T-helper 1 cell treated with Interleukin-12 subunit alpha and Interleukin-12 subunit beta and Interleukin-4 antibody, amounts not matched to agents 30 μg/mL and 1 μg/mL, for 36 hours (primary cell): ENCODE data around the gene OR56A3.
"Not testable (repeated sequence)": the region's sequence is repeated elsewhere in the genome, so short reads cannot be mapped to it uniquely, and the experiment has no call there.

Experiments
- H3K27ac Mint-ChIP-seq: one replicate; pipeline ENCODE4 v1.8.0; 2021; ENCODE audit warnings: mild to moderate bottlenecking, mixed read lengths
- H3K27me3 Mint-ChIP-seq: one replicate; pipeline ENCODE4 v1.8.0; 2021; ENCODE audit warnings: low read depth, mixed read lengths
- H3K36me3 Mint-ChIP-seq: one replicate; pipeline ENCODE4 v1.8.0; 2021; ENCODE audit warnings: low read depth, mixed read lengths
- H3K4me1 Mint-ChIP-seq: one replicate; pipeline ENCODE4 v1.8.0; 2021; ENCODE audit warnings: low read depth, mixed read lengths
- H3K4me3 Mint-ChIP-seq: one replicate; pipeline ENCODE4 v1.8.0; 2021; ENCODE audit warnings: mild to moderate bottlenecking, moderate library complexity, mixed read lengths
- H3K9me3 Mint-ChIP-seq: one replicate; pipeline ENCODE4 v1.8.0; 2021; ENCODE audit warnings: mixed read lengths

The OR56A3 gene

DNA sequence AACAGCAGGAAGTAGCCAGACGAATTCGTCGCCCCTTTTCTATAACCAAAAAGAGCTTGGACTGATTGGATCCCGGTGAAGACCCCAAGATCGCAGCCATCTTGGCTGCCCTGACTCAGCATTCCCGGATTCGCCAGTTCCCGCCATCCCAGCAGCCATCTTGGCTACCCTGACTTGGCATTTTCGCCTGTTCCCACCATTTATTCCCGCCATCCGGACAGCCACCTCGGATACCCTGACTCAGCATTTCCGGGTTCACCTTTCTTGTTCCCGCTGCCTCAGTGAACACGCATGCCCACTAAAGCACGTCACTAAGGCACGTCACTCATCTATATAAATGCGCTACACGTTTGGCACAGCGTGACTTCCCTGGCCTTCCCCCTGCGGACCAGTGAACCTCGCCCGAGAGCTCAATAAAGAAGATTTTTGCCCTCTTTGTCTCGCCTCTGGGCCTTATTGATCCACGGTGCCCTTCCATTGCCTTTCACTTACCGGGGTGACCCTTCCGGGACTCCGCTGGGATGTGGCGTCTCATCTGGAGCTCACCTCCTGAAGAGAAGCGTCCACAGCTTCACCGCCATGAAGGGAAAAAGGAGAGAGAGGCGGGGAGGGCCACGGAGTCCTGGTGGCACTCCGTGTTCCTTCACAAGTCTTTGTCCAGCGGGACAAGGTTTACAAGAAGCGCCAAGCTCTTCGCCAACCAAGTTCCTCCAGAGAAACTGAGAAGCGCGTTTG lies 4.0 kb upstream of the OR56A3 start:
- H3K4me1 Mint-ChIP-seq, result no peaks in the 10 kb centered on the region
- peaks cover 5% of the 10 kb centered on the region for H3K27me3 Mint-ChIP-seq
- peaks cover 8% of the 10 kb centered on the region for H3K9me3 Mint-ChIP-seq
- no peaks in the 10 kb centered on the region for H3K36me3 Mint-ChIP-seq
- no peak overlapping the region for H3K4me3 Mint-ChIP-seq
- no peak overlapping the region for H3K27ac Mint-ChIP-seq

DNA sequence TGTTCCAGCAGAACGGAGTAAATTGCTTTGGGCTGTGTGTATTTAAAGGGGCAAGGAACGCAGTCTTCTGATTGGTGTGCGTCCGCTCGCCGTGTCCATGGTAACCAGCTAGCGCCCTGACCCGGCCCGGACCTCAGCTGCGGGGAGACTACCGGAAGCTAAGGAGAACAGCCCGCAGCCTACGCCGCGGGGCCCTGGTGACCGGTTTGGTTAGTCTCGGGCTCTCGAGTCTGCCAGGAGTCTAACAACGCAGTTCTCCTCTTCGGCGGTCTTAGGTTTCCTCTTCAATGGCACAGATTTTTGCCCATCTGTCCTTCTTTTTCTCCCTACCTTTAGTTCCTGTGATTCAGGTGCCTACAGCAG lies 3.5 kb upstream of the OR56A3 start:
- Mint-ChIP-seq H3K4me3 (no peak overlapping the region), H3K36me3 (no peaks in the 10 kb centered on the region), H3K9me3 (peaks cover 8% of the 10 kb centered on the region), H3K4me1 (no peaks in the 10 kb centered on the region), H3K27me3 (peaks cover 5% of the 10 kb centered on the region), H3K27ac (no peak overlapping the region)

DNA sequence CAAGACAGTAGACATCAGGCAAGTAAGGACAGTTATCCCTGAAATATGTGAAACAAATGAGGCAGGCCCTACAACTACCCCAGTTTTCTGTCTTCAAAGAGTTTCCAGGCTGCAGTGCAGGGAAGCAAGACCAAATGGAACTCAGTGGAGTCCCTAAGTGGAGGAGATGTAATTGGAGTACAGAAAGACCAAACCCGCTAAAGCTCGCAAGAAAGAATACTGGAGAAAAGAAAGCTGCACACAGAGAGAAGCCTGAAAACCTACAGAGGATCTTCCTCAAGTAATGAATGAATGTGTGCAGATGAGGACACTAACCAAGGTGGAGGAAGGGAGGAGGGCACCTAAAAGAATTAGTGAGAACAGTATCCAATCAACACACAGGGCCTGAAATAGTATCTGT lies 1.3 kb upstream of the OR56A3 start:
- H3K27me3 Mint-ChIP-seq, result peaks cover 5% of the 10 kb centered on the region
- H3K4me1 Mint-ChIP-seq, result no peaks in the 10 kb centered on the region
- H3K27ac Mint-ChIP-seq, result no peak overlapping the region
- no peak overlapping the region for H3K4me3 Mint-ChIP-seq
- H3K36me3 Mint-ChIP-seq, result no peaks in the 10 kb centered on the region
- peaks cover 8% of the 10 kb centered on the region for H3K9me3 Mint-ChIP-seq

DNA sequence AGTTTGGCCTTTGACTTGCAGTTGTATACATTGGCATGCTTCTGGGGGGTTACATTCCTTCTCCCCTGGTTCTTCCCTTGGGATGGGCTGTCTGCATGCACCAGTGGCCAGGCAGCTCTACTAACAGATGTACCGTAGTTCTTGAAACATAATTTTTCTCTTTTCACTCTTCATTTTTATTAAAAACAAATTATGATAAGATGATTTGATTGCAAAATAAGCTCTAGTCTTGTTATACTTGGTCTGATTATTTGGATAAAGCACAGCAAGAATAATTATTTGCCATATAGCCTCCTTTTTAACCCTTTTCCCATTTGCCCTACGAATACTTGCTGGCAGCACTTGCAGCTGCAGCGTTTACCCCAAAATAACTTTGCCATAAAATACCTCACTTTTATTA lies 13.5 kb downstream of the OR56A3 start:
- Mint-ChIP-seq H3K27ac (no peak overlapping the region), H3K4me3 (no peak overlapping the region), H3K27me3 (no peaks in the 10 kb centered on the region), H3K4me1 (no peaks in the 10 kb centered on the region), H3K36me3 (no peaks in the 10 kb centered on the region), H3K9me3 (peaks cover 6% of the 10 kb centered on the region)

DNA sequence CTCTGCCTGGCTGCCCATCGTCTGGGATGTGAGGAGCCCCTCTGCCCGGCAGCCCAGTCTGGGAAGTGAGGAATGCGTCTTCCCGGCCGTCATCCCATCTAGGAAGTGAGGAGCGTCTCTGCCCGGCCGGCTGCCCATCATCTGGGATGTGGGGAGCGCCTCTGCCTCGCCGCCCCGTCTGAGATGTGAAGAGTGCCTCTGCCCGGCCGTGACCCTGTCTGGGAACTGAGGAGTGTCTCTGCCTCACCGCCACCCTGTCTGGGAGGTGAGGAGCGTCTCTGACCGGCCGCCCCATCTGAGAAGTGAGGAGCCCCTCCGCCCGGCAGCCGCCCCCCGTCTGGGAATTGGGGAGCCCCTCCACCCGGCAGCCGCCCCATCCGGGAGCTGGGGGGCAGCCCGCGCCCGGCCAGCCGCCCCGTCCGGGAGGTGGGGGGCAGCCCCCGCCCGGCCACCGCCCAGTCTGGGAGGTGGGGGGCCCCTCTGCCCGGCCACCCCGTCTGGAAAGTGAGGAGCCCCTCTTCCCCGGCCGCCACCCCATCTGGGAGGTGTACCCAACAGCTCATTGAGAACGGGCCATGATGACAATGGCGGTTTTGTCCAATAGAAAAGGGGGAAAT lies 18.8 kb downstream of the OR56A3 start:
- not testable (repeated sequence) for H3K4me1 Mint-ChIP-seq, H3K27me3 Mint-ChIP-seq, H3K36me3 Mint-ChIP-seq, H3K27ac Mint-ChIP-seq, H3K4me3 Mint-ChIP-seq
- H3K9me3 Mint-ChIP-seq, result peaks cover 29% of the 10 kb centered on the region

DNA sequence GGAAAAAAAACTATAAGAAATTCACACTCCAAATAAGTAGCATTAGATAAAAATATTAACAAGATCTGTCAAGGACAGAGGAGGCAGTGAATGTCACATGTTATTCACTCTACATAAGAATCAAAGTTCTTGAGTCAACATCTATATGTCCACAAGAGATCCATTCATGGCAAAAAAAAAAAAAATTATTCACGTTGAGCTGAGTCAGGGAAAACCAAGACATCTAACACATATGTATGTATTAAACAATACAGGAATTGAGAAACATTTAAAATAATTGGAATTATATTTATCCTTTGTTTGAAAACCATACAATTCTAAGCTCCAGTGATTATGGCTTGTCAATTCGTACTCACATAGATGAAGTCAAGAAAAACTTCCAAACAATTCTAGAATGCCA lies 24.9 kb downstream of the OR56A3 start:
- Mint-ChIP-seq H3K36me3 (no peaks in the 10 kb centered on the region), H3K4me3 (no peak overlapping the region), H3K27ac (no peak overlapping the region), H3K4me1 (no peaks in the 10 kb centered on the region), H3K27me3 (no peaks in the 10 kb centered on the region), H3K9me3 (peaks cover 21% of the 10 kb centered on the region)

- peaks cover 17% of the 10 kb centered on the region for H3K9me3 Mint-ChIP-seq
- H3K4me3 Mint-ChIP-seq, result no peak overlapping the region
- H3K27ac Mint-ChIP-seq, result no peak overlapping the region
- H3K27me3 Mint-ChIP-seq, result no peaks in the 10 kb centered on the region
- no peaks in the 10 kb centered on the region for H3K4me1 Mint-ChIP-seq
- no peaks in the 10 kb centered on the region for H3K36me3 Mint-ChIP-seq
These were observed 25.7 kb downstream of the OR56A3 start for GRCh38 chr11:5967708-5968107.

GRCh38 chr11:5968394-5968793 lies 26.3 kb downstream of the OR56A3 start, which contains the start of gene OR56A5:
OR56A5 (minus strand) TSS chr11:5968494; CDS start chr11:5968494, 0 bp downstream.
- Mint-ChIP-seq H3K36me3 (no peaks in the 10 kb centered on the region), H3K4me3 (no peak within 1 kb of the TSS), H3K4me1 (no peaks in the 10 kb centered on the region), H3K27me3 (peaks cover 2% of the 10 kb centered on the region), H3K27ac (no peak within 1 kb of the TSS), H3K9me3 (peaks cover 10% of the 10 kb centered on the region)

- Mint-ChIP-seq H3K27ac (no peak overlapping the region), H3K4me1 (no peaks in the 10 kb centered on the region), H3K27me3 (peaks cover 3% of the 10 kb centered on the region), H3K36me3 (no peaks in the 10 kb centered on the region), H3K9me3 (no peaks in the 10 kb centered on the region), H3K4me3 (no peak overlapping the region)
These were observed 31.5 kb downstream of the OR56A3 start for GRCh38 chr11:5973530-5973929.

DNA sequence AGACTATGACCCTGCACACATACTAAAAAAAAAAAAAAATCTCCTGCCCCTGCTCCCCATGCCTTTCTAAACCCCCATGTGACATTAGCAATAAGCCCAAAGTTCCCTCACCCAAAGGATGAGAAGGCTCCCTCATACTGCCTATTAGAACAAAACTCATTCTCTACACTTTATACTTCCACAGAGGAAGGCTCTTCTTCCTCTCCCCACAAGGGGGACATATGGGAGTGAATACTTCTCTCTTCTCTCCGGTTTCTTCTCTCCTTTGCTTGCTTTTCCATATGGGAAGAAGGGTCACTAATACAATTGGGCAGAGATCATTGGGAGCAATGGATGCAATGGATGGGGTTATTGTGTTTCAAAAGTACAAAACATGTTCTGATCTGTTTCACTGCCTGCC lies 41.4 kb downstream of the OR56A3 start:
- peaks cover 4% of the 10 kb centered on the region for H3K9me3 Mint-ChIP-seq
- no peak overlapping the region for H3K27ac Mint-ChIP-seq
- H3K4me1 Mint-ChIP-seq, result no peaks in the 10 kb centered on the region
- H3K4me3 Mint-ChIP-seq, result no peak overlapping the region
- H3K27me3 Mint-ChIP-seq, result no peaks in the 10 kb centered on the region
- H3K36me3 Mint-ChIP-seq, result no peaks in the 10 kb centered on the region

- Mint-ChIP-seq H3K4me3 (no peak within 1 kb of the TSS), H3K4me1 (no peaks in the 10 kb centered on the region), H3K36me3 (no peaks in the 10 kb centered on the region), H3K27ac (no peak within 1 kb of the TSS), H3K9me3 (no peaks in the 10 kb centered on the region), H3K27me3 (no peaks in the 10 kb centered on the region)
These were observed 44.8 kb downstream of the OR56A3 start, which contains the start of gene OR52L1 for GRCh38 chr11:5986885-5987284. OR52L1 (minus strand) TSS chr11:5986985; CDS start chr11:5986930, 55 bp downstream.

- no peaks in the 10 kb centered on the region for H3K4me1 Mint-ChIP-seq
- no peaks in the 10 kb centered on the region for H3K36me3 Mint-ChIP-seq
- H3K27me3 Mint-ChIP-seq, result no peaks in the 10 kb centered on the region
- H3K9me3 Mint-ChIP-seq, result no peaks in the 10 kb centered on the region
- H3K27ac Mint-ChIP-seq, result no peak overlapping the region
- no peak overlapping the region for H3K4me3 Mint-ChIP-seq
These were observed 47.2 kb downstream of the OR56A3 start for GRCh38 chr11:5989203-5989602.

DNA sequence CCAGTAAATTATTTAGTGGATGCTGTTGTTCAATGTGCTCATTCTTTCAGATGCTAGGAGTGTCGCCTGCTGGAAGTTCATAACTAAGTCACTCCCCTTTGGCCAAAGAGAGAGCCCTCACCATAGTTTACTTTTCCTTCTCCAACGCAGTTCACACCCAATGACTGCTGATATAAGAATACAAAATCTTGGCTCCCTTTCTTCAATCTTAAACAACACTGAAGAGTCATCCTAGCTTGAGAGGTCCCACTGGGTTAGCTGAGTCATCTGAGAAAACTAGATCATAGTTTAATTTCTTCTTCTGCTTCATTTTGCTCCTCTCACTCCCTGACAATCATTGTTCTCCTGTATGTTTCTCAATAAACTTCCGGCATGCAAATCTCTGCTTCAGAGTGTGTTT lies 50.1 kb downstream of the OR56A3 start:
- Mint-ChIP-seq H3K4me3 (no peak overlapping the region), H3K9me3 (no peaks in the 10 kb centered on the region), H3K27ac (no peak overlapping the region), H3K36me3 (no peaks in the 10 kb centered on the region), H3K4me1 (no peaks in the 10 kb centered on the region), H3K27me3 (no peaks in the 10 kb centered on the region)

DNA sequence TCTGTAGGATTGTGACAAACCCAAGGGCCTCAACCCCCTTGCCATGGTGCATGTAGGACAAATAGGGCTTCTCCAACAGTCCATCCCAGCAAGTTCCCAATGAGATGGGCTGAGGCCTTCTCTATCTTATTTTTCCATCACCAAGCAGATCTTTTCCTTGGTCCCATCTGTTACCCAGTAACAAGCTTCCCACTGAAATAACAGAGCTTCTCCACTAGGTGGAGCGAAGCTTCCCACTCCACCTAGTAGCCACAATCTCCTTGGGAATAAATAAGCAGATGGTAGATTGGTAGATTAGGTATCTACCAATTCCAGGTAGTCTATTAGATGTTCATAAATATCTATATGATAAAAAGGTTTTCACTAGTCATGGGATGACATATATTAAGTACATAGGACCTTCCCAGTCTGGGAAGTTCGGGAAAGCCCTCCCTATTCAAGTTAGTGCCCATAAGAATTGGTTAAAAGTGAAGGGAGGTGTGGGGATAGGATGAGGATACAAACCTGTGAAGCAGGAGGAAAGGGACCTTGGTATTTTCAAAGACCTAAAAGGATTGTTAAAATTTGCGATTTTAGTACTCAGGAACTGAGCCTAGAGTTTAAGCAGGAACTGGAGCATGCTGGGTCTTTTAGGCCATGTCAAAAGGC lies 50.7 kb downstream of the OR56A3 start:
- H3K27ac Mint-ChIP-seq, result no peak overlapping the region

DNA sequence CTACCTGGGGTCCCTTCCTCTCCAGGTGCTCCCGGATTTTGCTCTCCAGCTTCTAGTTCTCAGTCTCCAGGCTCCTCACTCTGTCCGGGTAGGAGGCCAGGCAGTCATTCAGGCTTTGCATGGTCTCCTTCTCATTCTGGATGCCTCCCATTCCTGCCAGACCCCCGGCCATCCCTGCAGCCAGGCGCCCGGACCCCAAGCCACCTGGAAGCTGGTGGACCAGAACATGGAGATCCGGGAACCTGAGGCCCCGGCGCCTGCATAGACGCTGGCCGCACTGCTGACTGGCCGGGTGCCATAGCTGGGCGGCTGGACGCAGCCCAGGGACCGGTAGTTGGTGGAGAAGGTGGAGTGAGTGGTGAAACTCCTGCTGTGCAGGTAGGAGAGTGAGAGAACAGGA lies 52.7 kb downstream of the OR56A3 start:
- Mint-ChIP-seq H3K27ac (no peak overlapping the region), H3K4me3 (no peak overlapping the region), H3K36me3 (no peaks in the 10 kb centered on the region), H3K4me1 (no peaks in the 10 kb centered on the region), H3K27me3 (no peaks in the 10 kb centered on the region), H3K9me3 (no peaks in the 10 kb centered on the region)

More for the DNA sequence above, 50.7 kb downstream of the OR56A3 start:
- H3K36me3 Mint-ChIP-seq, result no peaks in the 10 kb centered on the region
- no peaks in the 10 kb centered on the region for H3K9me3 Mint-ChIP-seq
- no peak overlapping the region for H3K4me3 Mint-ChIP-seq
- no peaks in the 10 kb centered on the region for H3K27me3 Mint-ChIP-seq
- H3K4me1 Mint-ChIP-seq, result no peaks in the 10 kb centered on the region
